Measurements from ENCODE around the gene DSCAM.

Gene DSCAM

DNA sequence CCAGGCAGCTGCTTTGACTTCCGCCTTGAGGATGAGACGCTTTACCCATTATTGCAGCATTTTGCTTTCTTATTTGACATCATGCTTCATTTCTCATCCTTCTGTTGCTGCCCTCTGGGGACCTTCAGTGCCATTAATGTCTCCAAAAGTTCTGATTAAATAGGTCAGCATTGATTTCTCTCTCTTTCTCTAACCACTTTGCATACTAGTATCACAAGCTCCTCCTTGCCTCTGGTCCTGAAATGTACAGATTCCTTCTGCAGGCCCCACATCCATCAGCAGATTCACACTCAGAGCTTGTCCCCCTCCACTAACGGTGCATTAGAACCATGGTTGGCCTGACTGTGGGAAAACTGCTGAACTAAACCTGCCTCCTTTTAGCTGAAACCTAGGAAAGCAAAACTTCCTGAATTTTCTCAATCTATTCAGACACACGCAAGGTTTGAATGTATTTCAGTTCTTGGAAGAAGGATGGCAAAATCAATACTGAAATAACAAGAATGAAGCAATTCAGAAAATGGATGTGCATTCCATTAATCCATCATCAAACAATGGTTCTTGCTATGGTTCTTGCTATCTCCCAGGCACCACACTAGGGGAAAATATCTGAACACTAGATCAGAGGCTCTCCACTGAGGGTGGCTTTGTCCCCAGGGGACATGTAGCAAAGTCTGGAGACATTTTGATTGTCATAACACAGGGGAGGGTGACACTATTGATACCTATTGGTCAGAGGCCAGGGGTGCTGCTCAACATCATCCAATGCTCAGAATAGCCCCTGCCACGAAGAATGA is 825.2 kb downstream of the DSCAM start:
- no peak for DNase-seq (ENCODE audit: low spot score)
- Mint-ChIP-seq H3K27ac (no peak overlapping the region), H3K9me3 (peaks cover 27% of the 10 kb centered on the region), H3K4me1 (ENCODE audit: low read depth) (no peaks in the 10 kb centered on the region), H3K4me3 (no peak overlapping the region), H3K36me3 (ENCODE audit: low read depth) (no peaks in the 10 kb centered on the region), H3K27me3 (ENCODE audit: low read depth) (no peaks in the 10 kb centered on the region)

DNA sequence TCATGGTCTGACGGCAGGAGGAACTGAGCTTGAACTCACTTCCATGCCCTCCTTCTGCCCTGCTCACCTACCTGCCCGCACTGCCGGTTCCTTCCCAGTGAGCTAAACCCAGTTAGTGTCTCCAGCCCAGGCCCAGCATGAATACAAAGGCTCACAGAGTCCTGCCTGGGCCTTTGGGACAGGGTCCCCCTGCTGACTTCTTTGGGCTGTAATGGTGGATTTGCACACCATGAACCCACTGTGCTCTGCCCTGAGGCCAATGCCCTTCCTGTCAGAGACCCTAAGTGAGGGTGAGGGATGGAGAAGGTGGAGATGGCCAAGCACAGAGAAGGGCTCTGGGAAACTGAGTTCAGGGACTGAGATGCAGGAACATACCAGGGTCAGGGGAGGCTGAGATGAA is 826.3 kb downstream of the DSCAM start:
- H3K9me3 Mint-ChIP-seq = peaks cover 31% of the 10 kb centered on the region
- no peaks in the 10 kb centered on the region for H3K4me1 Mint-ChIP-seq (ENCODE audit: low read depth)
- no peaks in the 10 kb centered on the region for H3K27me3 Mint-ChIP-seq (ENCODE audit: low read depth)
- DNase-seq (ENCODE audit: low spot score) = no peak
- H3K4me3 Mint-ChIP-seq = no peak overlapping the region
- no peaks in the 10 kb centered on the region for H3K36me3 Mint-ChIP-seq (ENCODE audit: low read depth)
- no peak overlapping the region for H3K27ac Mint-ChIP-seq

DNA sequence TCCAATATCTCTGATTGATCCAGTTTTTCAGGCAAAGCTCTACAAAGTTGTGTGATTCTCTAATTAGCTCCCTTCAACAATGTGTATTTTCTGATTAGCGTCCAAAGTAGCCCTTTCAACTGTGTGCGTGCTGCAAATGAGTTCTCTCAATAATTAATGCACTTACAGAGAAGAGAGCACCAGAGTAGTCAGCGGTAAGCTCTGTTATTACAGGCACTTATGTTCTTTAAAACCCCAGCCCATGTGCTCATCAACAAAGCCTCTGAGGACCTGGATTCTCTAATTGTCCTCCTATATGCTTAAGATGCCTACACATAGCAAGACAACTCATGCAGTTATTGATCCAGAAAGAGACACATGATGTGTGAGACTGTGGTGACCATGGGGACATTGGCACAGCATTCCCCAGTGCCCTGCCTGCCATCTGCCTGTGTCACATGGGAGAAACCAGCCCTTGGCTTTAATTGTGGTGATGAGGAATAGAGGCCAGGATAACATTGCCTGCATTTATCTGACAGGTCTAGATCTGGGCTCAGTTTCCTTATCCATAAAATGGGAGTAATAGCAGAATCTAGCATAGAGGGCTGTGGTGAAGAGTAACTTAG is 828.0 kb downstream of the DSCAM start:
- no peak overlapping the region for H3K4me3 Mint-ChIP-seq
- peaks cover 31% of the 10 kb centered on the region for H3K9me3 Mint-ChIP-seq
- no peak overlapping the region for H3K27ac Mint-ChIP-seq

DNA sequence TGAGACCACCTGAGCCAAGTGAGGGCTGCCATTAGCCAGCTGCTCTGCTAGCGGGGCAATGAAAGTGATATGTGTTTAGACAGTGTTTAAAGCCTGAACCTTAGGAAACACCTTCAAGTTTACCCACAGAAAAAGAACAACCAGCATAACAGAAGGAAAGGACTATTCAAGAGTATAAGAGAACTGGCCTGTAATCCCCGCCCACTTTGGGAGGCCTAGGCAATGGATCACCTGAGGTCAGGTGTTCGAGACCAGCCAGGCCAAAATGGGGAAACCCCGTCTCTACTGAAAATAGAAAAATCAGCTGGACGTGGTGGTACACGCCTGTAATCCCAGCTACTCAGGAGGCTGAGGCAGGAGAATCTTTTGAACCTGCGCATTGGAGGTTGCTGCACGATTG is 830.3 kb downstream of the DSCAM start:
- DNase-seq (ENCODE audit: low spot score) = no peak
- H3K4me1 Mint-ChIP-seq (ENCODE audit: low read depth) = no peaks in the 10 kb centered on the region
- no peaks in the 10 kb centered on the region for H3K27me3 Mint-ChIP-seq (ENCODE audit: low read depth)
- no peak overlapping the region for H3K27ac Mint-ChIP-seq
- no peaks in the 10 kb centered on the region for H3K36me3 Mint-ChIP-seq (ENCODE audit: low read depth)
- H3K4me3 Mint-ChIP-seq = no peak overlapping the region
- peaks cover 37% of the 10 kb centered on the region for H3K9me3 Mint-ChIP-seq

More for the DNA sequence above, 828.0 kb downstream of the DSCAM start:
- no peak for DNase-seq (ENCODE audit: low spot score)
- Mint-ChIP-seq H3K4me1 (ENCODE audit: low read depth) (no peaks in the 10 kb centered on the region), H3K36me3 (ENCODE audit: low read depth) (no peaks in the 10 kb centered on the region), H3K27me3 (ENCODE audit: low read depth) (no peaks in the 10 kb centered on the region)

DNA sequence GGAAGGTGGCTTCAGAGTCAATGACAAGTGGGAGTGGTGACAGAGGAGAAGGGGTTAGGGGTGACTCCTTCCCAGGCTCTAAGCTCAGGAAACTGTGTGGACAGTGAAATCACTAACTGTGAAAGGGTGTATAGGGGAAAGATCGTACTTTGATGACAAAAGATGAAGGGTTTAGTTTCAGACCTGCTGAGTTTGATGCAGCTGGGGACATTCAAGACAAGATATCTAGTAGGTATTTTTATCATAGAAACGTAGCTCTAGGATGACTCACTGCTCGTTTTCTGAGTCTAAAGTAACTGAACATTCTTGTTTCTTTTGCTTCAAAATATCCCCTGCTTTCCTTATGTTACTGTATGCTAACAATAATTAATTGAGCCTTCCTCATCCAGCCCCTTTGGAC is 830.7 kb downstream of the DSCAM start:
- H3K4me1 Mint-ChIP-seq (ENCODE audit: low read depth) = no peaks in the 10 kb centered on the region
- no peak overlapping the region for H3K4me3 Mint-ChIP-seq
- DNase-seq (ENCODE audit: low spot score) = no peak
- H3K27ac Mint-ChIP-seq = no peak overlapping the region
- no peaks in the 10 kb centered on the region for H3K27me3 Mint-ChIP-seq (ENCODE audit: low read depth)
- H3K36me3 Mint-ChIP-seq (ENCODE audit: low read depth) = no peaks in the 10 kb centered on the region
- H3K9me3 Mint-ChIP-seq = peaks cover 37% of the 10 kb centered on the region

DNA sequence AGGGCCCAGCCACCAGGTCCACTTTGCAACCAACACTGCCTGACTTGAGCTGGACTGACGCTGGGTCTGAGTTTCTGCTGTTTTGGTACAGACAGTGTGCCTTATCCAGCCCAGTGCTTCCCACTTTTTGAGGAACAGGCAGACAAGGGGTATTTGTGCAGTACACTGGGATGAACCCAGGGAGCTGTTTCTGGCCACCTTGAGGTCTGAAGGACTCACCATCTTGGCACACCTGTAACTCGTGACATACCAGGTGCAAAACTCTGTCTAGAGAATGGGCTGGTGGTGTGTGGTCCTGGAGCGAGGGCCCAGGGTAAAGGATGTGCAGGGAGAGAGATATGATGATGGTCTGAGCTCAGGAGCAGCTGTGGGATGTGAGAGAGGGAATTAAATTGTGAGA is 831.1 kb downstream of the DSCAM start:
- Mint-ChIP-seq H3K4me3 (no peak overlapping the region), H3K9me3 (peaks cover 37% of the 10 kb centered on the region), H3K27me3 (ENCODE audit: low read depth) (no peaks in the 10 kb centered on the region), H3K4me1 (ENCODE audit: low read depth) (no peaks in the 10 kb centered on the region), H3K36me3 (ENCODE audit: low read depth) (no peaks in the 10 kb centered on the region), H3K27ac (no peak overlapping the region)
- DNase-seq (ENCODE audit: low spot score) = no peak

DNA sequence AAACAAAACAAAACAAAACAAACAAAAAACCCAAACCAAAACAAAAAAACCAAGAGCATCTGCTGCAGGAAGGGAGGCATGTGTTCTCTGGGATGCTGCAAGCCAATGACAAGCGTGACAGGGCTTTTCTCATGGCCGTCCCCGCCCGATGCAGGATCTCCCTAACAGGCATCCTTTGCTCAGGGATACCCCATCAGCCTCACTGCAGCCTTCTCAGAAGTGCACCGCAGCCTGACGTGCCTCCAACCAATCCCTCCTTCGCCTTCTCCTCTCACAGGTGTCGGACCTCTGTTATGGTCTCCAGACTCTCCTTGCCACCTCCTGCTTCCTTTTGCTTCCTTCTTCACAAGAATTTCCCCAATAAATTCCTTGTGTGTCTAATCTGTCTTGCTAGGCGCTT is 832.6 kb downstream of the DSCAM start:
- H3K27me3 Mint-ChIP-seq (ENCODE audit: low read depth) = no peaks in the 10 kb centered on the region
- H3K36me3 Mint-ChIP-seq (ENCODE audit: low read depth) = no peaks in the 10 kb centered on the region
- no peak overlapping the region for H3K4me3 Mint-ChIP-seq
- H3K4me1 Mint-ChIP-seq (ENCODE audit: low read depth) = no peaks in the 10 kb centered on the region
- H3K27ac Mint-ChIP-seq = no peak overlapping the region
- H3K9me3 Mint-ChIP-seq = peaks cover 34% of the 10 kb centered on the region
- no peak for DNase-seq (ENCODE audit: low spot score)

DNA sequence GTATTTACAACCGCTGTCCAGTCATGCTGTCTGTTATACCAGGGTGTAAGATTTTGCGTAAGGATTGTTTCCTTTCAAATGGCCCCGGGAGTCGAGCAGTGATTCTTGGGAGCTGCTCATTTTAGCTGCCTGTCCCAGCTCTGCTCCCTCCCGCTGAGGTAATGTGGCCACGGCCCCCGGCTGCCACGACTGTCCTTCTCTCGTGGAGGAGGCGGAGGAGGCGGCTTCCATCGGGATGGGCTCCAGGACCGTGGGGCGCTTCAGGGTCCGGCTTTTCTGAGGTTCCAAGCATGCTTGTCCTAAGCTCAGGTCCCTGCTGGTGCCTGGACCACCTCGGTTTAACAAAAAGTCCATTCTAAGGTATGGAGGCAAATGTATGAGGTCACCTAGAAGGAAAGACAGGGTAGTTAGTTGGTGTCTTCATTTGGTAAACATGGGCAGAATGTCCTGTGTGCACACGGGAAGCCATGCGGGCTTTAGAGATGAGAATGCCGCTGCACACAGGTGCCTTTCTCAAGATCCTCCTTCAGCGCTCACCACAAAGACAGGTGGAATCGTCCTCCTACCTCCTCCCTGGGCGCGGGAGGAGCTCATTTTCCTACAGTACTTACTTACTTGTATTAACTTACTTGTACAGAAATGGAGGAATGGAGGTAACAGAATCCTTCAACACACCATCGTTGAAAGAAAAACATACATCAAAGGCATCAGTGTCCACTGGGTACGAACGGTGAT is 833.8 kb downstream of the DSCAM start:
- Mint-ChIP-seq H3K27me3 (ENCODE audit: low read depth) (no peaks in the 10 kb centered on the region), H3K9me3 (peaks cover 32% of the 10 kb centered on the region), H3K36me3 (ENCODE audit: low read depth) (no peaks in the 10 kb centered on the region), H3K4me3 (no peak overlapping the region), H3K4me1 (ENCODE audit: low read depth) (no peaks in the 10 kb centered on the region), H3K27ac (no peak overlapping the region)
- DNase-seq (ENCODE audit: low spot score) = no peak

DNA sequence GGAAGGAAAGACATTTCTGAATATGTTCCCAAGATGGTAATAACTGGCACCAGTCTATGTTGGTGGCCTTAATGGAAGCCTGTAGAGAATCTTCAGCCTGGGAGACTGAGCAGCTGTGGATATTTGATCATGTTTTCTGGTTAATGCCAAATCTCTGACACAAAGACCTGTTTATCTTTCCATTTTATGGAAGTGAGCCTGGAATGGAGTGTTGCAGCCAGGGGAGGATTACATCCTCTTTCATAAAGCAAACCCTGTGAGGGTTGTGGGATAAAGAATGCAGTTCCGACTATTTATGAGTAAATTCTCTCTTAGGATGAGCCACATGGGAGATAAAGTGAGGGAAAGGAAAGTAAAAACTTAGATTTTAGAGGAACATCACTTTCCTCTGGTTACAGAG is 835.6 kb downstream of the DSCAM start:
- H3K4me1 Mint-ChIP-seq (ENCODE audit: low read depth) = no peaks in the 10 kb centered on the region
- peaks cover 29% of the 10 kb centered on the region for H3K9me3 Mint-ChIP-seq
- no peak for DNase-seq (ENCODE audit: low spot score)
- no peaks in the 10 kb centered on the region for H3K27me3 Mint-ChIP-seq (ENCODE audit: low read depth)
- H3K27ac Mint-ChIP-seq = no peak overlapping the region
- H3K4me3 Mint-ChIP-seq = no peak overlapping the region
- no peaks in the 10 kb centered on the region for H3K36me3 Mint-ChIP-seq (ENCODE audit: low read depth)

DNA sequence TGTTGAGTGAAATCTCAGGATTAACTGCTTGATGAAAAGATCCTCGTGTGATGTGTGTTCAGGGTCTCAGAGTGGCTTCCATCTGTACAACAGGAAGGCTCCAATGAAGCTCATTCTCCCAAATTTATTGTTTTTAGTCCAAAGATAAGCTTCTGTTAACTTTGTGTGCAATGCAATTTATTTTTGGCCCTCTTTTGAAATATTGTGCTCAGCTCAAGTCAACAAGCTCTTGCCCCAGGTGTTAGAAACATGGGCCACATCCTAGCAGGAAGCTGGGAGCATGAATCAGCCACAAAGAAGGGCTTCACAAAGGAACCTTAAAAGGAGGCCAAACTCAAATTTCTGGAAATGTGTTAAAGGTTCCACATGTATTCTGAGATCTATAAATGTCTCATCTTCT is 844.0 kb downstream of the DSCAM start:
- Mint-ChIP-seq H3K4me1 (ENCODE audit: low read depth) (no peaks in the 10 kb centered on the region), H3K36me3 (ENCODE audit: low read depth) (no peaks in the 10 kb centered on the region), H3K27me3 (ENCODE audit: low read depth) (no peaks in the 10 kb centered on the region), H3K4me3 (no peak overlapping the region), H3K27ac (no peak overlapping the region), H3K9me3 (peaks cover 44% of the 10 kb centered on the region)
- no peak for DNase-seq (ENCODE audit: low spot score)

DNA sequence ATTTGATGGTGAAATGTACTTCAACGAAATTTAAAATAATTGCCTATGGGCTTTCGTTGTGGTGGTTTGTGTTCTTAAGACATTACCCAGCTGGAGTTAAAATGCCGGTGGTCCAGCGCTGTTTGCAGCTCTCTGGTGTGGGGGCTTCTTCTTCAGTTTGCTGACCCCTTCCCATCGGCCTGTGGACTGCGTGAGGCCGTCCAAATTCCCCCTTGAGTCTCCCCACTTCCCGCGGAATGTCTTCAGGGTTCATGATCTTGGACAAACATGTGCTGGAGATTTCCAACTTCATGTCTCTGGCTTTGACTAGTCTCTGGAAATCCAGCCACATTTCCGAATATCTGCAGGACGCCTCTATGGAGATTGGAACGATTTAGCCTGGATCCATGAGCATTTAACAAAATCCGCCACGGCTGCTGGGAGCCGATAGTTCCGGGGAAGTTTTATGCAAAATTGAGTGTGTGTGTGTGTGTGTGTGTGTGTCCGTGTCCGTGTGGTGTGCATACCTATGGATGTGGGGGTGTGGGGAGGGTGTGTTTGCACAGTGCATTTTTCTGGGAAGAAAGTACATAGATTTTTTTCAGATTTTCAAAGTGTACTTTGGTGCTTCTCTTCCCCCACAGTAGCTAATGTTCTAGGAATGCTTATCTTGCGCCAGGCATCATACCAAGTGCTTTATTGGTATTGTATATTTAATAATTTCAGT is 862.5 kb downstream of the DSCAM start:
- peaks cover 9% of the 10 kb centered on the region for H3K9me3 Mint-ChIP-seq
- H3K4me3 Mint-ChIP-seq = no peak overlapping the region
- no peaks in the 10 kb centered on the region for H3K27me3 Mint-ChIP-seq (ENCODE audit: low read depth)
- no peaks in the 10 kb centered on the region for H3K36me3 Mint-ChIP-seq (ENCODE audit: low read depth)
- no peak overlapping the region for H3K27ac Mint-ChIP-seq
- DNase-seq (ENCODE audit: low spot score) = no peak
- H3K4me1 Mint-ChIP-seq (ENCODE audit: low read depth) = no peaks in the 10 kb centered on the region

DNA sequence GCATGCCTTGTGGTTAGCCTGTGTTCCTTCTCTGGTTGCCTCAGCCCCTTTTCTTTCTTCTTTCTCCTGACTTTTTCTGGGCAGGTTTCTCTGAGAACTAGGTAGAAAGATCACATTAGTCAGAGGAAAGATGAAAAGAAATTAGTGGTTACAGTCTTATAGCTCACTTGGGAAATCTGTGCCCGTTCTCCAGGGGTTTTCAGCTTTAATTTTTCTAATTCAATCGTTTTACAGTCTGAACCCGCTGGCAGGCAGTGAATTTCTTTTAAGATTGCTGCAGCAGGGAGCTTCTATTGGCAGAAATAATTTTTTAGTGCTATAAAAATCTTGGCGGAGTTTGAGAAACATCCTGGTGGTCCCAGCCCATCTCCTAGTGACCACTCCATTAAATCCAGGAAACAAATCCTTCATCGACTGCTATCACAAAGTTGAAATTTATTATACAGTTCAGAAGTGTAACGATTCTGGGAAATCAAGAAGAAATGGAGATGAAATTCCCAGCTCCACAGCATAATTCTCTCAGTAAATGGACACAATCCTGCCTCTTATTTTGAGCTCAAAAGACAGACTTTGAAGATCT is 866.6 kb downstream of the DSCAM start:
- no peaks in the 10 kb centered on the region for H3K27me3 Mint-ChIP-seq (ENCODE audit: low read depth)
- DNase-seq (ENCODE audit: low spot score) = no peak
- no peaks in the 10 kb centered on the region for H3K36me3 Mint-ChIP-seq (ENCODE audit: low read depth)
- H3K4me3 Mint-ChIP-seq = no peak overlapping the region
- H3K27ac Mint-ChIP-seq = no peak overlapping the region
- peaks cover 20% of the 10 kb centered on the region for H3K9me3 Mint-ChIP-seq
- no peaks in the 10 kb centered on the region for H3K4me1 Mint-ChIP-seq (ENCODE audit: low read depth)

DNA sequence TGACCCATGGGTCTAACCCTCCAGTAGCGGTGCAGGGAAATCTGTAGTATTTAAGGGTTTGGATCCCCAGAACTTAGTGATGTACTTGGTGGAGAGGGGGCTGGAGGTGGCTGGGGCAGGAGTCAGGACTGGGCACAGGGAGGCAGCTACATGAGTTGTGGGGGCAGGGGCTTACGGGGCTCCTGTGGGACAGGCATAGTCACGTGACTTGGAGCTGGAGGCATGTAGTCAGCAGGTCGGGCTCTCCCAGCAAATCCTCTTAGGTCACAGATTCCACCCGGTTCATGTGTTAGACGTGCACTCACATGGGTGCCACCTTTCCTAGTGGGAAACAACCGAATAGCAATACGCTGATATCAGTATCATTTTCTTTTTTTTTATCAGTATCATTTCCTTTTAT is 867.6 kb downstream of the DSCAM start:
- H3K27ac Mint-ChIP-seq = no peak overlapping the region
- peaks cover 18% of the 10 kb centered on the region for H3K9me3 Mint-ChIP-seq
- H3K36me3 Mint-ChIP-seq (ENCODE audit: low read depth) = no peaks in the 10 kb centered on the region
- no peak for DNase-seq (ENCODE audit: low spot score)
- no peaks in the 10 kb centered on the region for H3K27me3 Mint-ChIP-seq (ENCODE audit: low read depth)
- no peaks in the 10 kb centered on the region for H3K4me1 Mint-ChIP-seq (ENCODE audit: low read depth)
- no peak overlapping the region for H3K4me3 Mint-ChIP-seq

DNA sequence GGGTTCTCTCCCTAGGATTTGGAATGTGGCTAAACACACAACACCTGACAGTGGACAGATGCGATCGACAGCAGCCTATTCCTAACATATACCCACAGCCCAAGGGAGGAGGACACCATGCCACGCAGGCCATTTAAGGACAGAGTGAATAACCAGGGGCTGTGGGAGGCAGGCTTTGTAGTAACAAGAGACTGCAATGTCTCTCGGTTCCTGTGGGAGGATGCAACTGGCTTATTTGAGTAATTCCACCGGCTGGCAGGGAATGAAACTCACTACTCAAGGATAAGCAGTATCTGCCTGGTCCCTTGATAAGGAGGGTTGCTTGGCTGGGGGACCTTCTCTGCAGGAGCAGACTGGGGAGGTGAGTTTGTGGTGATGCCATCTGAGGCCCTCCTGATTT is 870.2 kb downstream of the DSCAM start:
- H3K27ac Mint-ChIP-seq = no peak overlapping the region
- H3K9me3 Mint-ChIP-seq = peaks cover 17% of the 10 kb centered on the region
- H3K4me3 Mint-ChIP-seq = no peak overlapping the region
- no peaks in the 10 kb centered on the region for H3K27me3 Mint-ChIP-seq (ENCODE audit: low read depth)
- H3K4me1 Mint-ChIP-seq (ENCODE audit: low read depth) = no peaks in the 10 kb centered on the region
- no peak for DNase-seq (ENCODE audit: low spot score)
- H3K36me3 Mint-ChIP-seq (ENCODE audit: low read depth) = no peaks in the 10 kb centered on the region

All from T-helper 2 cell treated with Interferon-gamma antibody and Interleukin-4, amounts not matched to agents 5 μg/mL and 100 μg/mL, for 36 hours (primary cell).